Measurements from ENCODE around the gene SDCBP2. TPM values are rescaled to one million over a fixed set of nuclear protein-coding genes. Genes with fewer than 3 reads are reported as not detected.

SDCBP2 gene
- total RNA-seq, 1 donor from 2014 or later: 10.8 TPM

DNA sequence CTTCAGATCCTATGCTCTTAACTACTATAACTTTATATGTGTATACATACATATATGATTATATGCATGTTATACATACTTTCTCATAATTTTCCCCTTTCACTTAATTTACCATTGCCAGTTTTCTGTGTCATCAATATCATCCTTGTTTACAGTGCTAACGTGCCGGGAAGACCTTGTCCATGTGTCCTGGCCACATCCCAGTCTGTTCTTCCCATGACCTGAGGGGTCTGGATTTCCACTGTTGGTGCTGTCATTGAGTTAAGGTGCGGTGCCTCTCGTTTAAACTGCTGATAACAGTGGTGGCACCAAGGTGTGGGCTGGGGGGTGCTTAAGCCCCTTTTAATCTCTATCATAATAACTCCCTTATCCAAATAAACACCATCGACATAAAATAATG is 8.5 kb upstream of the SDCBP2 start:
- no peaks in the 10 kb centered on the region for H3K36me3 ChIP-seq
- peak overlapping the region; percentile 81 for H3K27ac ChIP-seq
- H3K27me3 ChIP-seq (ENCODE audit: low read depth): no peaks in the 10 kb centered on the region
- intact Hi-C loops (cut with DNase I): no loop called here
- peaks cover 45% of the 10 kb centered on the region for H3K4me1 ChIP-seq
- H3K9me3 ChIP-seq: no peaks in the 10 kb centered on the region
- peak overlapping the region; percentile 19 for H3K4me3 ChIP-seq
- DNase-seq (no peak), ATAC-seq (no peak)
- TF ChIP-seq, protein P1, sequence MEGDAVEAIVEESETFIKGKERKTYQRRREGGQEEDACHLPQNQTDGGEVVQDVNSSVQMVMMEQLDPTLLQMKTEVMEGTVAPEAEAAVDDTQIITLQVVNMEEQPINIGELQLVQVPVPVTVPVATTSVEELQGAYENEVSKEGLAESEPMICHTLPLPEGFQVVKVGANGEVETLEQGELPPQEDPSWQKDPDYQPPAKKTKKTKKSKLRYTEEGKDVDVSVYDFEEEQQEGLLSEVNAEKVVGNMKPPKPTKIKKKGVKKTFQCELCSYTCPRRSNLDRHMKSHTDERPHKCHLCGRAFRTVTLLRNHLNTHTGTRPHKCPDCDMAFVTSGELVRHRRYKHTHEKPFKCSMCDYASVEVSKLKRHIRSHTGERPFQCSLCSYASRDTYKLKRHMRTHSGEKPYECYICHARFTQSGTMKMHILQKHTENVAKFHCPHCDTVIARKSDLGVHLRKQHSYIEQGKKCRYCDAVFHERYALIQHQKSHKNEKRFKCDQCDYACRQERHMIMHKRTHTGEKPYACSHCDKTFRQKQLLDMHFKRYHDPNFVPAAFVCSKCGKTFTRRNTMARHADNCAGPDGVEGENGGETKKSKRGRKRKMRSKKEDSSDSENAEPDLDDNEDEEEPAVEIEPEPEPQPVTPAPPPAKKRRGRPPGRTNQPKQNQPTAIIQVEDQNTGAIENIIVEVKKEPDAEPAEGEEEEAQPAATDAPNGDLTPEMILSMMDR (IDR thresholded peaks at IDR 0.05): no peak

DNA sequence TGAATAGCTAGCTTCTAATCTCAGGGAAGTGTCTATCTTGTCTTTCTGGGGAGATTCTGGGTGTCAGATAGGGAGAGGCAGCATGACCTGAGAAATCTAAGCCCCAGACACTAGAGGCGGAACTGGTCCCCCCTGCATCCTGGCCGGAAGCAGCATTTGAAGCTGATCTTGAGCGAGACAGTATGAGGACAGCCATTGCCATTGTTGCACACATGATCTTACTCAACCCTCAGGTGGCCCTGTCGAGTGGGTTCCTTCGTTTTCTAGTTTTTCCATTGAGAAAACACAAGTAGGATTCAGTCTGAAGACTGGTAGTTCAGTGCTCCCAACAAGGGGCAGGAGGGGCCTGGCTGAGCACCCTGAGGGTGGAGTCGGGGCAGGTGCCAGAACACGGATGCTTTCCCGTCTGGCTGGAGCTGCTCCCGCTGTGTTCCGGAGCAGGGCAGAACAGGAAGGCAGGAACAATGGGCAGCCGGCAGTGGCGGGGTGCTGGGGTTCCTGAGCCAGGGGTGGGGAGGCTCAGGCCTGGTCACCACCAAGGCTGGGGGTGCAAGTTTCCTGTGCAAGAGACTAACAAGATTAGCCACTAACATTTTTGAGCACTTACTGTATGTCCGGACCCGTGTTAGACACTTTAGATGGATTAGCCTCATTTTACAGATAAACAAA is 7.9 kb upstream of the SDCBP2 start:
- TF ChIP-seq, protein P1 (IDR thresholded peaks at IDR 0.05): no peak
- intact Hi-C loops (cut with DNase I): no loop called here
- peak; percentile 81 for DNase-seq
- H3K9me3 ChIP-seq: no peaks in the 10 kb centered on the region
- peak; percentile 87 to 91 for ATAC-seq
- H3K36me3 ChIP-seq: no peaks in the 10 kb centered on the region
- H3K27me3 ChIP-seq (ENCODE audit: low read depth): no peaks in the 10 kb centered on the region
- peaks cover 51% of the 10 kb centered on the region for H3K4me1 ChIP-seq
- peak overlapping the region; percentile 19 for H3K4me3 ChIP-seq
- peak overlapping the region; percentile 81 for H3K27ac ChIP-seq

DNA sequence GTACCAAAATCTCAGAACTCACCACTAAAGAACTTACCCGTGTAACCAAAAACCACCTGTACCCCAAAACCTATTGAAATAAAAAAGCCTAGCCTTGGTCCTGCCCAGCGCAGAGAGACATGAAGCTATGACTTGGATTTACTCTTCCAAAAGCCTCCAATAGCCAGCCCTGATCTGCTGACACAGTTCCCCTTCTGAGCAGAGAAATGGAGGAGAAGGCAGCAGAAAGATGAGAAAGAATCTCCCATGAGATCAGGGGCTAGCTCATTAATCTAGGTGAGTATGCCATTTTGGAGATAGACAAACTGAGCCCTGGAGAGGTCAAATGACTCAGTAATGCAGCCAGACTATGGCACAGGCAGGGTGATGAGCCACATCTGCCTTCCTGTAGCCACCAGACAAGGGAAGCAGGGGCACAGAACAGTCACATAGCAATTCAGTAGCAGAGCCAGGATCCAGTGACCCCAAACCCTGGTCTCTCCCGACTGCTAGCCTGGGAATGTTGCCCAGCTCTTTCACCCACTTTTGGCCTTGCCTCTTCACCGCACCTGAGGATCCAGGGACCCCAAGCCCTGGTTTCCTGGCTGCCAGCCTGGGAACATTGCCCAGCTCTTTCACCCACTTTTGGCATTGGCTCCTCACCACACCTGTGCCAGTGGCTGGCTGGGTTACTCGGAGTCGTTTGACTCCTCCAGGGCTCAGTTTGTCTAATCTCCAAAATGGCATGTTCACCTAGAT is 7.2 kb upstream of the SDCBP2 start:
- TF ChIP-seq, protein P1 (IDR thresholded peaks at IDR 0.05): no peak
- Histone ChIP-seq H3K9me3 (no peaks in the 10 kb centered on the region), H3K4me1 (peaks cover 53% of the 10 kb centered on the region), H3K4me3 (no peak overlapping the region), H3K27me3 (ENCODE audit: low read depth) (no peaks in the 10 kb centered on the region), H3K27ac (peak overlapping the region; percentile 81), H3K36me3 (no peaks in the 10 kb centered on the region)
- intact Hi-C loops (cut with DNase I): no loop called here
- ATAC-seq (peak in 1 of 2 donors; percentile 3), DNase-seq (no peak)

DNA sequence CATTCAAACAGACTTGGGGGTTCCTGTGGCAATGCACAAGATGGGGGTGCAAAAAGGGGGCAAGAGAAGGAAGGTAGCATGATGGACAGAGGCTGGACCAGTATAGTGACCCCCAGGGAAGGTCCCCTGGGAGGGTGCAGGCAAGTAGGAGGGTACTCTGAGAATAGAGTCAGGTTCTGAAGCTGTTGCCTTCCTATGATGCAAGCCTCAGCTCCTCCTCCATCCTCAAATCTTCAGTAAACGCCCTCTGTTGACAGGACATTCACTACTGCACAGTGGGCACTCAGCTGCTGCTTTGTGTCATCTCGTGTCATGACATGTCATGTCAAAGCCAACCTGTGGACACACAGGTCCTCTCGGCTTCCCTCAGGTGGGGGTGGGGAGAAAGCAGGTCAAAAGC is 5.8 kb upstream of the SDCBP2 start:
- H3K27ac ChIP-seq: no peak overlapping the region
- no peaks in the 10 kb centered on the region for H3K27me3 ChIP-seq (ENCODE audit: low read depth)
- no peak overlapping the region for H3K4me3 ChIP-seq
- DNase-seq (no peak), ATAC-seq (no peak)
- intact Hi-C loops (cut with DNase I): no loop called here
- TF ChIP-seq, protein P1 (IDR thresholded peaks at IDR 0.05): no peak
- peaks cover 65% of the 10 kb centered on the region for H3K4me1 ChIP-seq
- no peaks in the 10 kb centered on the region for H3K9me3 ChIP-seq
- no peaks in the 10 kb centered on the region for H3K36me3 ChIP-seq

DNA sequence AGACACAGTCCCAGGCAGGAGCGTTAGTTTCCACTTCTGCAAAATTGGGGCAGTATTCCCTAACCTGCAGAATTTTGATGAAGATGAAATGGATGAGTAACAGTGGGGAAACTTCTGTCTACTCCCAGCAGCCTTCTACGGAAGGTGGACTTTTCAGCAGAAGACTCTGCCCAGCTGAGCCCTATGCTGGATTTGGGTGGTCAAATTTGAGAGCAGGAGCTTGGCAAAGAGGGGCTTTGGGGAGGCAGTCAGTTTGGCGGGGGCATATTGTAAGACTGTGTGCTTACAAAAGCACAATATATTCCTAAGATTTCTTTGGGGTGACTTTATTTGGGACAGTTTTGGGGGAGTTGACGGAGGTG is 5.4 kb upstream of the SDCBP2 start:
- DNase-seq: no peak
- ATAC-seq: no peak
- Histone ChIP-seq H3K27ac (no peak overlapping the region), H3K4me1 (peaks cover 69% of the 10 kb centered on the region), H3K9me3 (no peaks in the 10 kb centered on the region), H3K36me3 (no peaks in the 10 kb centered on the region), H3K4me3 (no peak overlapping the region), H3K27me3 (ENCODE audit: low read depth) (no peaks in the 10 kb centered on the region)
- intact Hi-C loops (cut with DNase I): no loop called here
- TF ChIP-seq, protein P1 (IDR thresholded peaks at IDR 0.05): no peak

Data from lower lobe of right lung (tissue), 2 donors.